GM12878 (cell line): ENCODE measurements around the gene NASP. TPM values are rescaled to one million over a fixed set of nuclear protein-coding genes. Genes with fewer than 3 reads are reported as not detected.

ENCODE experiments used
- ATAC-seq: fragments of 200-7000 bp; cut with Tn5 transposase; 3 replicates; pipeline ENCODE4 v1.9.1; 2020; ENCODE audit warnings: mild to moderate bottlenecking, moderate library complexity
- BruUV-seq: library from RNA; stranded (reverse); fragments of 400-500 nt; replicated peaks from 2 replicates; lab custom pipeline; 2021; lab: Mats Ljungman, UMichigan
- CTCF ChIA-PET: fragments of 300-600 bp; sonication (Branson Sonifier 250); formaldehyde crosslinking; extraction: SDS; loops from one replicate; lab custom pipeline; 2021; ENCODE audit warnings: inconsistent platforms; lab: Yijun Ruan, JAX
- POLR2A ChIA-PET: fragments of 350-600 bp; formaldehyde crosslinking; extraction: SDS; loops from one replicate; lab custom pipeline; 2021; ENCODE audit warnings: inconsistent platforms; lab: Charles Lee
- RAD21 ChIA-PET: fragments of 300-600 bp; sonication (Branson Sonifier 250); formaldehyde crosslinking; loops from one replicate; lab custom pipeline; 2023; ENCODE audit warnings: antibody characterized with exemption; ENCODE audit not compliant: unreplicated experiment; lab: Charles Lee
- SMC1A ChIA-PET: fragments of 300-600 bp; sonication (Branson Sonifier 250); formaldehyde crosslinking; loops from one replicate; lab custom pipeline; 2023; ENCODE audit not compliant: unreplicated experiment, uncharacterized antibody; lab: Charles Lee
- DNase-seq: peaks from one replicate; pipeline ENCODE4 v3.0.0-alpha.2; 2011; ENCODE audit warnings: low read depth, low spot score
- FAIRE-seq: peaks from 3 replicates; lab custom pipeline; 2011; peaks lifted over from hg19 to GRCh38; lab: Jason Lieb, UNC
- H2AFZ ChIP-seq: 2 replicates; pipeline ENCODE4 v1.6.0; 2011; ENCODE audit warnings: low read depth, low read length, control low read depth; ENCODE audit not compliant: control insufficient read depth
- H3K27ac ChIP-seq: 2 replicates; pipeline ENCODE4 v1.5.1; 2011; ENCODE audit warnings: control low read depth; ENCODE audit not compliant: control insufficient read depth, insufficient read depth
- H3K27me3 ChIP-seq, 2 experiments: replicated peaks in 1 of 2; 2 replicates each; pipeline versions ENCODE4 v1.6.0 to v1.6.1; 2011; ENCODE audit warnings: low read length in 1 of 2; ENCODE audit not compliant: control insufficient read depth in 2 of 2, insufficient read depth in 2 of 2
- H3K36me3 ChIP-seq, 2 experiments: 2 replicates each; pipeline ENCODE4 v1.5.1; 2011; ENCODE audit warnings: low read length in 1 of 2; ENCODE audit not compliant: control insufficient read depth in 2 of 2, insufficient read depth in 2 of 2
- H3K4me1 ChIP-seq: 2 replicates; pipeline ENCODE4 v1.6.1; 2011; ENCODE audit warnings: mild to moderate bottlenecking, low read length, moderate library complexity, mixed read lengths; ENCODE audit not compliant: control insufficient read depth, insufficient read depth
- H3K4me2 ChIP-seq: 2 replicates; pipeline ENCODE4 v1.6.0; 2011; ENCODE audit warnings: control low read depth; ENCODE audit not compliant: control insufficient read depth, insufficient read depth
- H3K4me3 ChIP-seq: fragments of 200-600 bp; sonication (generic); 2 replicates; pipeline ENCODE4 v1.5.1; 2016
- H3K79me2 ChIP-seq: 2 replicates; pipeline ENCODE4 v1.6.0; 2011; ENCODE audit warnings: low read length; ENCODE audit not compliant: control insufficient read depth, insufficient read depth
- H3K9ac ChIP-seq: 2 replicates; pipeline ENCODE4 v1.8.0; 2011; ENCODE audit warnings: low read length, control low read depth, mixed read lengths; ENCODE audit not compliant: control insufficient read depth, insufficient read depth
- H3K9me3 ChIP-seq: replicated peaks from 3 replicates; pipeline ENCODE4 v1.5.1; 2011; ENCODE audit warnings: mild to moderate bottlenecking, low read length; ENCODE audit not compliant: control insufficient read depth, insufficient read depth
- H4K20me1 ChIP-seq: 2 replicates; pipeline ENCODE4 v1.6.0; 2011; ENCODE audit not compliant: control insufficient read depth, insufficient read depth
- BHLHE40 ChIP-seq, 2 experiments: fragments of 450-650 bp in 1 of 2; IDR thresholded peaks; 2 replicates each; pipeline ENCODE4 v1.6.1; 2011 to 2017; ENCODE audit warnings: low read depth in 2 of 2, borderline replicate concordance in 1 of 2, improper control_type of control experiment in 1 of 2, low read length in 1 of 2, mild to moderate bottlenecking in 1 of 2
- CEBPB ChIP-seq, 2 experiments: fragments of 150-350 bp in 1 of 2; IDR thresholded peaks; 2 replicates each; pipeline ENCODE4 v1.6.1; 2012 to 2014; ENCODE audit warnings: low read depth in 2 of 2, low read length in 2 of 2, borderline replicate concordance in 1 of 2, inconsistent platforms in 1 of 2
- IKZF1 ChIP-seq: fragments of 450-650 bp; conservative IDR thresholded peaks from 2 replicates; pipeline ENCODE4 v1.6.1; 2017; ENCODE audit warnings: antibody characterized with exemption, mild to moderate bottlenecking
- YY1 ChIP-seq: IDR thresholded peaks from 2 replicates; pipeline ENCODE4 v1.6.1; 2011; ENCODE audit warnings: low read depth, mild to moderate bottlenecking, low read length
- WGBS: methylation state at CpG from one replicate; pipeline ENCODE4 v1.1.6; 2016; ENCODE audit warnings: low lambda C conversion rate; ENCODE audit not compliant: insufficient replicate concordance, insufficient coverage; ENCODE audit errors: missing lambda C conversion rate; 5-methylcytosine and 5-hydroxymethylcytosine counted together
- in situ Hi-C: fragments of 300-500 bp; cut with MboI; formaldehyde crosslinking; loops from 9 replicates; pipeline ENCODE4 v1.14.3; 2018; ENCODE audit warnings: mixed read lengths
- intact Hi-C: fragments of 100-400 bp; cut with micrococcal nuclease; formaldehyde crosslinking; loops from one replicate; pipeline ENCODE4 v1.14.2; 2022; ENCODE audit not compliant: unreplicated experiment
- polyA plus RNA-seq, 11 experiments: library from polyadenylated mRNA; depleted of rRNA in 4 of 11; unstranded in 6 of 11; stranded (reverse) in 5 of 11; fragments of >200 nt; fragmentation: Nextera tagmentation in 4 of 11; fragmentation: Illumina TruSeq in 1 of 11; extraction: Ambion mirVana in 4 of 11; extraction: Trizol in 1 of 11; gene quantifications; 1 replicate in 1 of 11; 2 replicates in 10 of 11; pipeline versions ENCODE4 v1.2.1 to v1.2.3, GENCODE V29; 2011 to 2016; ENCODE audit warnings: inconsistent platforms in 2 of 11, missing spikeins in 2 of 11, low read depth in 1 of 11
- total RNA-seq, 4 experiments: library from RNA; depleted of rRNA in 3 of 4; stranded (reverse); fragments of >200 nt in 3 of 4; fragmentation: Illumina TruSeq in 1 of 4; extraction: Trizol in 1 of 4; gene quantifications; 2 replicates each; pipeline versions ENCODE4 v1.2.1 to v1.2.3, GENCODE V29; 2013 to 2021
- TF ChIP-seq, protein P1 (sequence below): fragments of 450-650 bp; IDR thresholded peaks from 2 replicates; pipeline ENCODE4 v1.6.1; 2018; ENCODE audit warnings: mild to moderate bottlenecking, low read depth, moderate library complexity; ENCODE audit not compliant: partially characterized antibody
- TF ChIP-seq, protein P2 (sequence below): IDR thresholded peaks from 2 replicates; pipeline ENCODE4 v1.6.1; 2011; ENCODE audit warnings: borderline replicate concordance, low read depth, mild to moderate bottlenecking, moderate library complexity, mixed read lengths, low read length; ENCODE audit not compliant: insufficient read depth; ENCODE audit errors: extremely low read length

Gene NASP
- total and polyA plus RNA-seq, 10 of the 15 experiments (the other 5 are each of a cell fraction or from before 2014, with no cell fraction given) = 111 to 321 (median 205) TPM

DNA sequence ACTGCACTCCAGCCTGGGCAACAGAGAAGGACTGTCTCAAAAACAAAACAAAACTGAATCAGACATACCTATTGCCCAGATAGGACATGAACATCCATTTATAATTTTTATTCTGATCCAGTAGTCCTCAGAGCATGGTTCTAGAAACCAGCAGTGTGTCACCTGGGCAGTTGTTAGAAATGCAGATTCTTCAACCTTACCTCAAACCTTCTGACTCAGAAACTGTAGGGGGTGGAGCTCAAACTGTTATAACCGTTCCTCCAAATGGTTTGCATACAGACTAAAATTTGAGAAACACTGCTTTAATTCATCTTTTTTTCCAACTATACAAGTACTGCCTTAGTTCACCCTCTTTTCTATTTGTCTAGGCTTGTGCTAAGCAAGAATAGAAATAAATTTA lies 6.0 kb downstream of the NASP start:
- DNase-seq (no peak), ATAC-seq (no peak), FAIRE-seq (no peak)
- Histone ChIP-seq H3K79me2 (peaks cover 76% of the 10 kb centered on the region), H3K4me2 (peak overlapping the region; percentile 23; the same call in 1 of the 2 replicates), H3K36me3 (peaks cover 7 to 11% of the 10 kb centered on the region in 2 experiments; a peak in 3 of 4 replicates), H3K9me3 (no peaks in the 10 kb centered on the region), H3K4me3 (no peak overlapping the region), H3K27ac (no peak overlapping the region), H3K4me1 (peaks cover 9% of the 10 kb centered on the region; the same call in 1 of the 2 replicates), H2AFZ (no peak overlapping the region), H4K20me1 (peaks cover 4% of the 10 kb centered on the region; the same call in 1 of the 2 replicates), H3K9ac (no peak overlapping the region), H3K27me3 (no peaks in the 10 kb centered on the region)
- ChIA-PET SMC1A (no interaction called here), POLR2A (interaction anchor here (0.5 kb wide), 1 partner anchor 29 kb away, joined by 3 read pairs; no protein-coding TSS in a partner anchor), CTCF (no interaction called here), RAD21 (no interaction called here)
- TF ChIP-seq, protein P1, sequence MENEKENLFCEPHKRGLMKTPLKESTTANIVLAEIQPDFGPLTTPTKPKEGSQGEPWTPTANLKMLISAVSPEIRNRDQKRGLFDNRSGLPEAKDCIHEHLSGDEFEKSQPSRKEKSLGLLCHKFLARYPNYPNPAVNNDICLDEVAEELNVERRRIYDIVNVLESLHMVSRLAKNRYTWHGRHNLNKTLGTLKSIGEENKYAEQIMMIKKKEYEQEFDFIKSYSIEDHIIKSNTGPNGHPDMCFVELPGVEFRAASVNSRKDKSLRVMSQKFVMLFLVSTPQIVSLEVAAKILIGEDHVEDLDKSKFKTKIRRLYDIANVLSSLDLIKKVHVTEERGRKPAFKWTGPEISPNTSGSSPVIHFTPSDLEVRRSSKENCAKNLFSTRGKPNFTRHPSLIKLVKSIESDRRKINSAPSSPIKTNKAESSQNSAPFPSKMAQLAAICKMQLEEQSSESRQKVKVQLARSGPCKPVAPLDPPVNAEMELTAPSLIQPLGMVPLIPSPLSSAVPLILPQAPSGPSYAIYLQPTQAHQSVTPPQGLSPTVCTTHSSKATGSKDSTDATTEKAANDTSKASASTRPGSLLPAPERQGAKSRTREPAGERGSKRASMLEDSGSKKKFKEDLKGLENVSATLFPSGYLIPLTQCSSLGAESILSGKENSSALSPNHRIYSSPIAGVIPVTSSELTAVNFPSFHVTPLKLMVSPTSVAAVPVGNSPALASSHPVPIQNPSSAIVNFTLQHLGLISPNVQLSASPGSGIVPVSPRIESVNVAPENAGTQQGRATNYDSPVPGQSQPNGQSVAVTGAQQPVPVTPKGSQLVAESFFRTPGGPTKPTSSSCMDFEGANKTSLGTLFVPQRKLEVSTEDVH = no peak
- TF ChIP-seq IKZF1 = no peak
- TF ChIP-seq, protein P2, sequence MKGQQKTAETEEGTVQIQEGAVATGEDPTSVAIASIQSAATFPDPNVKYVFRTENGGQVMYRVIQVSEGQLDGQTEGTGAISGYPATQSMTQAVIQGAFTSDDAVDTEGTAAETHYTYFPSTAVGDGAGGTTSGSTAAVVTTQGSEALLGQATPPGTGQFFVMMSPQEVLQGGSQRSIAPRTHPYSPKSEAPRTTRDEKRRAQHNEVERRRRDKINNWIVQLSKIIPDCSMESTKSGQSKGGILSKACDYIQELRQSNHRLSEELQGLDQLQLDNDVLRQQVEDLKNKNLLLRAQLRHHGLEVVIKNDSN = no peak
- no peak for TF ChIP-seq YY1
- no peak for TF ChIP-seq BHLHE40 (IDR thresholded peaks at IDR 0.05; ENCODE audit: borderline replicate concordance in 1 of 2, low read depth in 2 of 2, low read length in 1 of 2)
- no peak for TF ChIP-seq CEBPB (IDR thresholded peaks at IDR 0.05; ENCODE audit: borderline replicate concordance in 1 of 2, low read depth in 2 of 2, low read length in 2 of 2)
- no TSS peak for BruUV-seq
- in situ Hi-C loops (no loop called here), intact Hi-C loops (loop anchor here (10.0 kb wide), 1 partner anchor 575 kb away; the partner anchor contains the start of genes HECTD3 and UROD)
- WGBS = 86% methylated on average over 1 of the region's 1 CpG
